H9 (cell line): ENCODE results near the gene TAF3. TPM values are rescaled to one million over a fixed set of nuclear protein-coding genes. Genes with fewer than 3 reads are reported as not detected.

Experiments used
- DNase-seq: peaks from one replicate; pipeline ENCODE4 v3.0.0-alpha.2; 2017
- H2AFZ ChIP-seq: one replicate; pipeline ENCODE4 v1.6.1; 2013; ENCODE audit warnings: mild to moderate bottlenecking, low read length, control low read depth, moderate library complexity
- H2AK5ac ChIP-seq: 2 replicates; pipeline ENCODE4 v1.6.1; 2013; ENCODE audit warnings: low read length, control low read depth, mixed read lengths; ENCODE audit not compliant: insufficient read length
- H2BK120ac ChIP-seq: one replicate; pipeline ENCODE4 v1.6.1; 2013; ENCODE audit warnings: low read depth, mild to moderate bottlenecking, low read length, control low read depth, inconsistent platforms; ENCODE audit not compliant: poor library complexity, severe bottlenecking
- H2BK12ac ChIP-seq: 2 replicates; pipeline ENCODE4 v1.6.1; 2013; ENCODE audit warnings: low read length, control low read depth, mixed read lengths, low read depth; ENCODE audit not compliant: insufficient read length
- H2BK15ac ChIP-seq: 2 replicates; pipeline ENCODE4 v1.6.1; 2013; ENCODE audit warnings: low read depth, low read length, control low read depth
- H2BK20ac ChIP-seq: one replicate; pipeline ENCODE4 v1.6.1; 2013; ENCODE audit warnings: low read depth, mild to moderate bottlenecking, low read length, control low read depth, inconsistent platforms; ENCODE audit not compliant: poor library complexity, severe bottlenecking
- H2BK5ac ChIP-seq: 2 replicates; pipeline ENCODE4 v1.6.1; 2013; ENCODE audit warnings: low read length, control low read depth, mixed read lengths; ENCODE audit not compliant: insufficient read length
- H3K14ac ChIP-seq: 2 replicates; pipeline ENCODE4 v1.6.1; 2013; ENCODE audit warnings: low read length, control low read depth; ENCODE audit not compliant: insufficient read depth
- H3K18ac ChIP-seq: 2 replicates; pipeline ENCODE4 v1.6.1; 2013; ENCODE audit warnings: low read depth, mild to moderate bottlenecking, mixed read lengths, low read length, control low read depth; ENCODE audit not compliant: insufficient read length
- H3K23ac ChIP-seq: 2 replicates; pipeline ENCODE4 v1.6.1; 2013; ENCODE audit warnings: low read length, control low read depth, mixed read lengths, low read depth; ENCODE audit not compliant: insufficient read length
- H3K23me2 ChIP-seq: 2 replicates; pipeline ENCODE4 v1.6.1; 2013; ENCODE audit warnings: low read depth, mild to moderate bottlenecking, mixed read lengths, low read length, control low read depth; ENCODE audit not compliant: insufficient read length, poor library complexity, severe bottlenecking
- H3K27ac ChIP-seq: 2 replicates; pipeline ENCODE4 v1.5.1; 2013; ENCODE audit warnings: low read length, control low read depth, mixed read lengths, low read depth; ENCODE audit not compliant: insufficient read length
- H3K27me3 ChIP-seq: 2 replicates; pipeline ENCODE4 v1.6.1; 2013; ENCODE audit warnings: low read length, control low read depth, inconsistent platforms; ENCODE audit not compliant: insufficient read depth
- H3K4ac ChIP-seq: 2 replicates; pipeline ENCODE4 v1.6.1; 2013; ENCODE audit warnings: low read depth, mild to moderate bottlenecking, control low read depth, inconsistent platforms, low read length, moderate library complexity
- H3K4me1 ChIP-seq: 2 replicates; pipeline ENCODE4 v1.6.1; 2013; ENCODE audit warnings: low read length, control low read depth, inconsistent platforms; ENCODE audit not compliant: insufficient read depth
- H3K4me2 ChIP-seq: 2 replicates; pipeline ENCODE4 v1.6.1; 2013; ENCODE audit warnings: low read length, control low read depth, mixed read lengths; ENCODE audit not compliant: insufficient read length, insufficient read depth
- H3K56ac ChIP-seq: 2 replicates; pipeline ENCODE4 v1.6.1; 2013; ENCODE audit warnings: low read depth, mild to moderate bottlenecking, mixed read lengths, low read length, control low read depth; ENCODE audit not compliant: insufficient read length
- H3K79me1 ChIP-seq: 2 replicates; pipeline ENCODE4 v1.6.1; 2013; ENCODE audit warnings: low read depth, mild to moderate bottlenecking, moderate library complexity, low read length, control low read depth, inconsistent platforms; ENCODE audit not compliant: insufficient read depth, poor library complexity, severe bottlenecking
- H3K79me2 ChIP-seq: 2 replicates; pipeline ENCODE4 v1.6.1; 2013; ENCODE audit warnings: low read length, control low read depth, inconsistent platforms; ENCODE audit not compliant: insufficient read depth
- H3K9ac ChIP-seq: 2 replicates; pipeline ENCODE4 v1.6.1; 2013; ENCODE audit warnings: low read length, control low read depth, mixed read lengths; ENCODE audit not compliant: insufficient read length; ENCODE audit errors: extremely low read depth
- H3K9me3 ChIP-seq: one replicate; pipeline ENCODE4 v1.6.1; 2013; ENCODE audit warnings: low read depth, low read length, inconsistent platforms; ENCODE audit not compliant: control insufficient read depth
- H3T11ph ChIP-seq: one replicate; pipeline ENCODE4 v1.6.1; 2013; ENCODE audit warnings: mild to moderate bottlenecking, low read length, control low read depth, inconsistent platforms
- H4K20me1 ChIP-seq: one replicate; pipeline ENCODE4 v1.6.1; 2013; ENCODE audit not compliant: control insufficient read depth, insufficient read length, insufficient read depth
- H4K5ac ChIP-seq: 2 replicates; pipeline ENCODE4 v1.6.1; 2013; ENCODE audit warnings: low read depth, mild to moderate bottlenecking, mixed read lengths, low read length, control low read depth; ENCODE audit not compliant: insufficient read length
- H4K8ac ChIP-seq: replicated peaks from 2 replicates; pipeline ENCODE4 v1.6.1; 2013; ENCODE audit warnings: low read length, control low read depth, mixed read lengths, low read depth; ENCODE audit not compliant: insufficient read length
- H4K91ac ChIP-seq: 2 replicates; pipeline ENCODE4 v1.6.1; 2013; ENCODE audit warnings: low read depth, mild to moderate bottlenecking, moderate library complexity, mixed read lengths, low read length, control low read depth; ENCODE audit not compliant: insufficient read length
- H3K27ac Mint-ChIP-seq, 3 experiments: 2 replicates in 2 of 3; 3 replicates in 1 of 3; pipeline ENCODE4 v1.8.0; 2020 to 2021; ENCODE audit warnings: mixed read lengths in 3 of 3, mild to moderate bottlenecking in 1 of 3, moderate library complexity in 1 of 3
- H3K27me3 Mint-ChIP-seq: 2 replicates; pipeline ENCODE4 v1.8.0; 2021; ENCODE audit warnings: low read depth, mild to moderate bottlenecking, moderate library complexity, mixed read lengths
- H3K36me3 Mint-ChIP-seq, 3 experiments: 2 replicates in 2 of 3; 3 replicates in 1 of 3; pipeline ENCODE4 v1.8.0; 2020 to 2021; ENCODE audit warnings: low read depth in 3 of 3, mixed read lengths in 3 of 3; ENCODE audit not compliant: insufficient read depth in 1 of 3
- H3K4me1 Mint-ChIP-seq, 2 experiments: 2 replicates each; pipeline ENCODE4 v1.8.0; 2020; ENCODE audit warnings: mixed read lengths in 2 of 2
- H3K4me3 Mint-ChIP-seq, 2 experiments: 2 replicates in 1 of 2; 3 replicates in 1 of 2; pipeline ENCODE4 v1.8.0; 2020 to 2021; ENCODE audit warnings: mild to moderate bottlenecking in 2 of 2, mixed read lengths in 2 of 2, moderate library complexity in 1 of 2
- H3K9me3 Mint-ChIP-seq, 2 experiments: 2 replicates in 1 of 2; 3 replicates in 1 of 2; pipeline ENCODE4 v1.8.0; 2020; ENCODE audit warnings: mild to moderate bottlenecking in 2 of 2, mixed read lengths in 2 of 2, moderate library complexity in 1 of 2
- WGBS: extraction: QIAGEN DNeasy Blood & Tissue Kit; methylation state at CpG from one replicate; pipeline ENCODE4 v1.1.7; 2013; ENCODE audit warnings: missing lambda C conversion rate, low lambda C conversion rate, mixed read lengths; ENCODE audit not compliant: insufficient read length; ENCODE audit errors: extremely low coverage; 5-methylcytosine and 5-hydroxymethylcytosine counted together
- total RNA-seq: library from RNA; stranded (reverse); gene quantifications from 2 replicates; pipeline ENCODE4 v1.2.1, GENCODE V29; 2021
- TF ChIP-seq, protein P1 (sequence below): fragments of 200-600 bp; sonication (generic); conservative IDR thresholded peaks from 3 replicates; pipeline ENCODE4 v1.8.0; 2021; ENCODE audit warnings: antibody characterized with exemption, mild to moderate bottlenecking

Gene TAF3
- total RNA-seq, 1 experiment from 2014 or later: 10.2 TPM

DNA sequence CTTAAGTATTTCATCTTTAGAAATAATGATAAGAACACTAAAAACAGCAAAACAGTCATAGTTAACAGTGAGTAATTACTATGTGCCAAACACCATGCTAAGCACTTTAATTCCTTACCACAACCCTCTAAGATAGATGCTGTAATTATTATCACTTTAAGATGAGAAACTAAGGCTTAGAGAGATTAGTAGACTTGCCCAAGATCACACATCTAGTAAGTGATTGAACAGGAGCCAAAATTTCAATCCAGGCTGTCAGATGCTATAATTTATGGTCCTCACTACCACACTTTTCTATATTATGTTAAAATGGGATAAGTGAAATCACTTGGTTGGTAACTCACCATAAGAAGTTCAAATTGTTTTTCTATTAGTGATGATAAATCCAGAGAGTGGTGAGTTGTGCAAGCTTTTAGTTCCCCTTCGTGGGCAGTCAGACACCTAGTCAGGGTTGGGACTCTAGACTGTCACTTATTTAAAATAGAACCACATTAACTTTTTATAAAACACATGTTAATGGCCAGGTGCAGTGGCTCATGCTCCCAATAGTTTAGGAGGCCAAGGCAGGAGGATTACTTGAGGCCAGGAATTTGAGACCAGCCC, 150.3 kb downstream of the TAF3 start:
- H2BK120ac ChIP-seq: no peak overlapping the region
- H3K9ac ChIP-seq: no peak overlapping the region
- no peaks in the 10 kb centered on the region for H3K23me2 ChIP-seq
- no peak overlapping the region for H4K5ac ChIP-seq
- no peaks in the 10 kb centered on the region for H4K20me1 ChIP-seq
- no peak overlapping the region for H3T11ph ChIP-seq
- no peak overlapping the region for H4K91ac ChIP-seq
- Mint-ChIP-seq H3K36me3 (peaks cover 6 to 16% (median 13%) of the 10 kb centered on the region in 3 experiments; a peak in 6 of 7 replicates), H3K9me3 (no peaks in the 10 kb centered on the region), H3K4me1 (0 out of 4 replicates have a peak, but pooled peaks cover 0 to 2% of the 10 kb centered on the region in 2 experiments), H3K4me3 (no peak overlapping the region), H3K27me3 (no peaks in the 10 kb centered on the region), H3K27ac (no peak overlapping the region)
- no CpG with 5 or more reads among the region's 1 CpG for WGBS
- H3K9me3 ChIP-seq: no peaks in the 10 kb centered on the region
- no peak overlapping the region for H3K4ac ChIP-seq
- no peak overlapping the region for H2BK12ac ChIP-seq
- H3K4me2 ChIP-seq: no peak overlapping the region
- no peak overlapping the region for H3K18ac ChIP-seq
- no peak overlapping the region for H4K8ac ChIP-seq
- H3K4me1 ChIP-seq: no peaks in the 10 kb centered on the region
- no peak overlapping the region for H3K27ac ChIP-seq
- no peak overlapping the region for H2AFZ ChIP-seq
- no peak for DNase-seq
- no peak overlapping the region for H2BK15ac ChIP-seq
- no peaks in the 10 kb centered on the region for H3K27me3 ChIP-seq
- H2BK20ac ChIP-seq: no peak overlapping the region
- no peak overlapping the region for H3K14ac ChIP-seq
- no peak overlapping the region for H2AK5ac ChIP-seq
- H3K56ac ChIP-seq: no peak overlapping the region
- no peaks in the 10 kb centered on the region for H3K79me2 ChIP-seq
- H3K79me1 ChIP-seq: no peaks in the 10 kb centered on the region
- H2BK5ac ChIP-seq: no peak overlapping the region
- TF ChIP-seq, protein P1, sequence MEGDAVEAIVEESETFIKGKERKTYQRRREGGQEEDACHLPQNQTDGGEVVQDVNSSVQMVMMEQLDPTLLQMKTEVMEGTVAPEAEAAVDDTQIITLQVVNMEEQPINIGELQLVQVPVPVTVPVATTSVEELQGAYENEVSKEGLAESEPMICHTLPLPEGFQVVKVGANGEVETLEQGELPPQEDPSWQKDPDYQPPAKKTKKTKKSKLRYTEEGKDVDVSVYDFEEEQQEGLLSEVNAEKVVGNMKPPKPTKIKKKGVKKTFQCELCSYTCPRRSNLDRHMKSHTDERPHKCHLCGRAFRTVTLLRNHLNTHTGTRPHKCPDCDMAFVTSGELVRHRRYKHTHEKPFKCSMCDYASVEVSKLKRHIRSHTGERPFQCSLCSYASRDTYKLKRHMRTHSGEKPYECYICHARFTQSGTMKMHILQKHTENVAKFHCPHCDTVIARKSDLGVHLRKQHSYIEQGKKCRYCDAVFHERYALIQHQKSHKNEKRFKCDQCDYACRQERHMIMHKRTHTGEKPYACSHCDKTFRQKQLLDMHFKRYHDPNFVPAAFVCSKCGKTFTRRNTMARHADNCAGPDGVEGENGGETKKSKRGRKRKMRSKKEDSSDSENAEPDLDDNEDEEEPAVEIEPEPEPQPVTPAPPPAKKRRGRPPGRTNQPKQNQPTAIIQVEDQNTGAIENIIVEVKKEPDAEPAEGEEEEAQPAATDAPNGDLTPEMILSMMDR: no peak
- no peak overlapping the region for H3K23ac ChIP-seq
